Right renal cortex interstitium (tissue), 3 donors: ENCODE data around the gene UST. TPM values are rescaled to one million over a fixed set of nuclear protein-coding genes. Genes with fewer than 3 reads are reported as not detected.
"Not testable (repeated sequence)": the region's sequence is repeated elsewhere in the genome, so short reads cannot be mapped to it uniquely, and the experiment has no call there.

Source experiments
- DNase-seq, 3 donors: peaks; one replicate each; pipeline ENCODE4 v3.0.0-alpha.2; 2013; ENCODE audit warnings: low read depth in 3 of 3, low spot score in 2 of 3
- polyA plus RNA-seq, 3 donors: library from polyadenylated mRNA; unstranded; fragments of 120-200 nt; gene quantifications; one replicate each; pipeline ENCODE4 v1.2.1, GENCODE V29; 2013; ENCODE audit not compliant: insufficient read length in 3 of 3

The UST gene
- polyA plus RNA-seq, 3 donors = 11.0 to 11.7 (median 11.1) TPM

GRCh38 chr6:148764259-148765020 lies 17.6 kb downstream of the UST start:
- not testable (repeated sequence) for DNase-seq

DNA sequence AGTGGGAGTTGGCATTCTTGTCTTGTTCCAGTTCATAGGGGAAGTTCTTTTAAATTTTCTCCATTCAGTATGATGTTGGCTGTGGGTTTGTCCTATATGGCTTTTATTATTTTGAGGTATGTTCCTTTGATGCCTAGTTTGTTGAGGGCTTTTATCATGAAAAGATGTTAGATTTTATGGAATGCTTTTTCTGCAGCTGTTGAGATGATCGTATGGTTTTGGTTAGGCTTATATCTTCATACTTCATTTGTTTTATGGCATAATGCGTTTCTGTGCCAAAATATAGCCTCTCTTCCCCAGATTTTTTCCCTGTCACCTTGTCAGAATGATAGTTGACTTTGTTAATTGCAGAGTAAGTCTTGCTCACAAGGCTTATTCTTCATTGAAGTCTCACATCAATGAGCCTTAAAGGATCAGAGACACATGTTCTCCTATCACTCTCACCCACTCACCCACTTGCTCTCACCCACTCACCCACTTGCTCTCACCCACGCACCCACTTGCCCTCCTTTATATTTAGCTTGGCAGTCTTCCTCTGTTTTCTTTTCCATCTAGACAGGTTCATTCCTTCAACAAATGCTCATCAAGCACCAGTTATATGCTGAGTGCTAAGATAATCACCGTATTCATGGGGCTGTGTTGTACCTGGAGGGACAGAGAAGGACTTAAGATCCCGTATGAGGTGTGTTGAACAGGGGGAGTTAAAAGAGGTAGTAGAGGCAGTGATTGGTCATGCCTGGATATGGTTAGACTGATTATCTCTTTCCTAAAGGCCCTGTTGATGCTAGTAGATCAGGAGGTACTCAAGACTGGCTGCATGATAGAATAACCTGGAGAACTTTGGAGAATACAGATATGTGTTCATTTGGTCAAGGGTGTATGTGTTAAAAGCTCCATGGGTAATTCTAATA lies 19.3 kb downstream of the UST start:
- DNase-seq = no peak

- DNase-seq = no peak
These were observed 21.9 kb downstream of the UST start for GRCh38 chr6:148768646-148769270.

GRCh38 chr6:148769304-148769968 lies 22.6 kb downstream of the UST start:
- DNase-seq = no peak

DNA sequence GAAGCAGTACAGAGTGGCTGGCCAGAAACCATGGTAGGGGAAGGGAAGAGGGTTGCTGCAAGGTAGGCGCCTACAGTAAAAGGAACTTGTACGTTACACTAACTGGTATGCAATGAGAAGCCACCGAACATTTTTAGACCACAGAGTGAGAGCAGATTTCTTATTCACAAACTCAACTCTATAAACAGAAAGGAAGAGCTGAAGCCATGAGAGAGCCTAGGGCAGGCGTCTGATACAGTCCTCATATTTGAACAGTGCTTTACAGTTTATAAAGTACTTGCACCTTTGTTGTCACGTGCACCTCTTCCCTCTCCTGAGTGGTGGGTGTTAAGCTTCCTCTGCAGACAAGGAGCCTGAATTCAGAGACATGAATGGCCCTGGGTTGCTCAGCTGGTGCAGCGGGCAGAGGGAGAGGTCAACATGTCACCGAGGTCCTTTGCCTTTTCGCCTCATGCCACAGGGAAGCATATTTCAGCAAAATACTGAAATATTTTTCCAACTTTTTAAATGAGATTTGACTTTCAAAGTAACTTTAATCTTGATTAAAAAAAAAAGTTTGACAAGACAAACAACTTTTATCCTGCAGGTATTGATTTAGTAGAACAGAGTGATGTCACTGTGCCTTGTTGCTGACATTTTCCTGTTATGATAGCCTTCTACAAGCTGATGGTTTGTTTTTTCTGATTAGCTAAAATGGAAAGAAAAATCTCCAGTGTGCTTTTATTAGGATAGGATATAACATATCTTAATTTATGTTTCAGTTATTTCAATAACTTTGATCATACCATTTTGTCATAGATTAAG lies 23.8 kb downstream of the UST start:
- no peak for DNase-seq

DNA sequence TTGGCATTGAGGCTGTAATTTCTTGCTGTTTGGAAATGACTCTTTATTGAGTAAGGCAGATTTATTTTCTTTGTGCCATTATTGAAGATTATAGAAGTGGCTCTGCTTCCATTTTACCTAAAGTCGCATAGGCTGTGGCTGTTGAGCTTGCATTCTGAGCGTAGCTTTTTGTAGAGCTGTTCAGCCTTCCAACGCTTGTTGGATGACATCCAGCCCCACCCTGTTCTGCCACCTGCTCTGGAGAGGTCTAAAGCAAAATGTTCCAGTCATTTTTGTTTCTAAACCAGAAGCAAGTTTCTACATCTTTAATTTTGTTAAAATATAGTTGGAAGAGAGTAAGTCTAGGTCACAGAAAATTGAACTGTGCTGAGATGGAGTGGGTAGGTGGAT lies 24.4 kb downstream of the UST start:
- DNase-seq = no peak

- DNase-seq = no peak
These were observed 25.2 kb downstream of the UST start for GRCh38 chr6:148771896-148772554.

DNA sequence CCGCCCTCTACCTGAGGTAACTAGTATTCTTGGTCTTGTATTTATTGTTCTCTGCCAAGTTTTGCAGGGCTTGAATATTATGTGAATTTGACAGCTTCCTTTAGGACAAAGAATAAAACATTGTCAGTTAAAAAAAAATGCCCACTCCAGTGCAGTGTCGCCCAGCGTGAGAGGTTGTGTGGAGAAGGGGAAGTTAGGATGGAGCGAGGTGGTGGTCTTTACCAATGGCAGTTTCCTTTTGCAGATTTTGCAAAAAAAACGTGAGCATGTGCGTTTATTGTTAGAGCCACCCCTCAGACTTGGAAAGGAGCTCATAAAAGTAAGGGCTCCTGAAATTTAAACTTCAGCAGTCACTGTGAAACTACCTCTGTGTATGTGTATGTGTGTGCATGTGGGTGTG lies 28.3 kb downstream of the UST start:
- no peak for DNase-seq

DNA sequence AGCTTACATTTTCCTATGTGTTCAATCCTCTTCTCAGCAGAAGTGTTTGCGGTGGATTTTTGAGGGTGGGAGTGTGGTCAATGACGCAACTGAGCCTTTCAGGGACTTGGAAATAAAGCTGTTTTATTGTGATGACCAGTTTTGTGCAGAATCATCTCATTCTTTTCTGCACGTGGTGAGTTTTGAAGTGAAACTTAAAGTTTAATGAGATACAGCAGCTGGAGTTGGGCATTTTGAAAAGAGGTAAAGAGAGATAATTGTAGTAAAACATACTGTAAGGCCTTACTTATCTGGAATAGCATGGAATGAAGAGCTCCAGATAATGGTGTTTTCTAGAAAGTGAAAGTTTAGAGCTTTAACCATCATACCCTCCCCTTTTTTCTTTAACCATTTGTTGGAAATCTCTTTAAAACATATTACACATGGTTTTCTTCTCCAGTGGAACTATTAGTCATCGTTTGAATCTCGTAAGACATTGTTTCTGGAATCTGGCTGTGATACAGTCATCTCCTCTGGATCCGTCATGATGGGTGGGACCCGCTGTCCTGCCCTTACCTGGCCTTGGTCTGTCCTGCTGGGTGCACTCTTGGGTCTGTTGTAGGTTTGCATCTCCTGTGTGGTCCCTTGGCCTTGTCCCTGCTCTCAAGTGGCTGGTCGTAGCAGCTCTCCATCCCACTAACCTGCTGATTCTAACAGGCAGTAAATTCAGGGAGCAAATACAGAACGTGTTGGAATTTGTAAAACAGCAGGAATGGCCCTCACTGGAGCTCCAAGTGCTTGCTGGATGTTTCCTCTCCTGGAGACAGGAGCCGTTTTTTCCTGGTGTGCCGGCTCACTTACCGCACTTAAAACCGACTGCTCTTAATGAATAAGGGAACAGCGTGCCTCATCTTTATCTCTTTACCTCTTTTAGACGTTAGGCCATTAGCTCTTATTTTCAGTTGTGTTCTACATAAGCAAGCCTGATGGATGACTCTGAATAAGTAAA lies 29.8 kb downstream of the UST start:
- no peak for DNase-seq

- no peak for DNase-seq
These were observed 32.3 kb downstream of the UST start for GRCh38 chr6:148779142-148779562.

GRCh38 chr6:148780423-148780822 lies 33.6 kb downstream of the UST start:
- DNase-seq = not testable (repeated sequence)

- no peak for DNase-seq
These were observed 34.1 kb downstream of the UST start for GRCh38 chr6:148780918-148781436.

DNA sequence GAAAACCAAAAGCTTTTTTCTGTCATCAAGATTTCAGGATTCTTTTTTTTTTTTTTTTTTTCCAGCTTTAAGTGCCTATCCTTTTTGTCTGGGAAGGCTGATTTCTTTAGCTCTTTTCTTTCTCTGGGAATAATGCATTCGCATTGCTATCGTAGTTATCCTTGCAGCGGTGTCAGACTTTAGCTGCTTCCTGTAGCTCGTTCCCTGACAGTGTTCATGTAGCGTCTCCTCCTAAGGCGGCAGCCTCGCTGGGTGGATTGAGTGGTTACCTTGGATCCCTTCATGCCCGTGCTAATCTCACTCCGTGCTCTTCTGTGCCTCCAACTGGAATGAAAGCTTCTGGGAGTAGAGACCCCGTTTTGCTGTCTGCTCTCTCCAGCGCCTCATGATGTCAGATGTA lies 43.1 kb downstream of the UST start:
- DNase-seq = no peak

DNA sequence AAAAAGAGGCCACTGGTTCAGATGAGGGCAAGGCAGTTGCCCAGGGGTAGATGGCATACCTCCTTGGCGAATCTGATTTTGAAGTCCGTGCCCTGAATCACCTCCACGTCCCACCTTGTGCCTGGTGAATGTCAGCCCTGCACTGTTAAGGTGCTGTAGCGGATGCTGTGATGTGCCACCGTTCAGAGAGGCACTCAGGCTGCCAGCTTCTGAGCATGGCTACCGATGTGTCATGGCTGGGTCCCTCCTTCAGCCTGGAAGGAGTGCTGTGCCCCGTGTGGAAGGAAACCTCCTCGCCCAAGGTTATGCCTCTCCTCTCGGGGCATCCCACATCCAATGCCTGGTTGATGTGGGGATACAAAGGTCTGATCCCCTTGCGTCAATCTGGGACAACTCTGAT lies 43.6 kb downstream of the UST start:
- DNase-seq = no peak

- no peak for DNase-seq
These were observed 44.0 kb downstream of the UST start for GRCh38 chr6:148790817-148791216.

DNA sequence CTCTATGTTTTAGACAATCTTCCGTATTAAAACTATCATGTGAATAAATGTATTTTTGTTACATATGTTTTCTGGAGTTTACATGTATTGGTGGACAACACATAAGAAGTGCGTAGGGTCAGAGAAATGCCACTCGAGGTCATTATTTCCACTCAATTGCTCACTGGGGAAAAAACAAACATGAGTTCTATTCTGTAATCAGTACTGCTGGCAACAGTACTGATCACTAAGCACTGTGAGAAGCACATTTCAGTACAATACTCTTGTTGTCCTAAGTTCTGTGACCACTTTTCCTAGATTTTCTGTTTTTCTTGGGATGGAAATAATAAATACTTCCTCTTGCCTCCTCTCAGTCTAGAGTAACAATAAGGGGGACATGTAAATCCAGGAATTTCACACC lies 44.5 kb downstream of the UST start:
- DNase-seq = no peak

DNA sequence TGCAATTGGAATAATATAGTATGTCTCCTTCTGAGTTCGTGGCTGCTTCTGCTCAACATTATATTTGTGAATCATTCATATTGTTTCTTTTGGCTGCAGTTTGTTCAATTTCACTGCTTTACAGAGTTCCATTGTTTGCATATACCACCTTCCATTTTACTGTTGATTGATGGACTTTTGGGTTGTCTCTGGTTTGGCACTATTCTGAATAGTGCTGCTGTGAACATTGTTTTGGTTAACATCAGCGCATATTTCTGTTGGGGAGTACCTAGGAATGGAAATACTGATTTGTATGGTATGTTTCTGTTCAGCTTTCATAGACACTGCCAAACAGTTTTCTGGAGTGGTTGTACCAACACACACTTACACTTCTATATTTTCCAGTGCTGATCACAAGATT lies 46.9 kb downstream of the UST start:
- DNase-seq = no peak

DNA sequence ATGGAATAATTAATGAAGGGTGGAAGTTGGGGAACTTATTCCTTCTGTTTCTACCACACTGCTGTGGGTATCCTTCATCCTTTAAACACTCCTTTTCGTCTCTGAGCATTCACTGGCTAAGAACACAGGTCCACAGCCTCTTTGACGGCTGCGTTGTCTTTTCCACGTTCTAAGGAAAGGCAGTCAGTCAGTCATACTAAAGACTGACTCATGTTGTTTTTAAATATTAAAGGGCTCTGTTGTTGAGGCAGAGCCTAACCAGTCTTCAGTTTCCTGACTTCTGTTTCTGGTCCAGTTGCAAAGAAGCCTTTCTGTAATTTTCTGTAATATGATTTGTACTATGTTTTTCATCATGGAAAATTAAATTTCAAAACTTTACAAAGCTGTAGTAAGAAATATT lies 48.0 kb downstream of the UST start:
- no peak for DNase-seq
